ENCODE measurements around the gene EFHB.
"Not testable (repeated sequence)": the region's sequence is repeated elsewhere in the genome, so short reads cannot be mapped to it uniquely, and the experiment has no call there.

EFHB gene

DNA sequence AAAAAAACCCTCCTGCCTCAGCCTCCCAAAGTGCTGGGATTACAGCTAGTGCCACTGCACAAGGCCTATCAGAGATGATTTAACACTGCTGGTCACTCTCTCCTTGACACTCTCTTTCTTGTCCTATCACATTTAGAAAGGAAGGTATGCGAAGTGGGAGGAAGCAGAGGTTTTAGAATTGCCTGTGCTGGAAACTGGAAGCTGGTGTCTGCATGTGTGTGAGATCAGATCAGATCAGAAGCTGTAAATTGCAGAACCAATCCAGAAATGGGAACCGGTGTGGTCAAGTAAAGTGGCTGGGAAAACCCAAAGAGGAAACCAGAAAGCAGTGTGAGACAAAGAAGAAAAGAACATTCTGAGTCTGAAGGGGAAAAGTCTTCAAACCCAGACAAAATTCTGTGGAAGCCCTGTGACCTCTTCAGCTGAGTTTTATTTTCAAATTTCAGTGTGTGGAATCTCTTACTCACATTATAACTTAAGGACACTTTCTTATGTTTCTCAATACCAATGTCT, 2.8 kb downstream of the EFHB start:
- peak; percentile 39 to 64 for DNase-seq

DNA sequence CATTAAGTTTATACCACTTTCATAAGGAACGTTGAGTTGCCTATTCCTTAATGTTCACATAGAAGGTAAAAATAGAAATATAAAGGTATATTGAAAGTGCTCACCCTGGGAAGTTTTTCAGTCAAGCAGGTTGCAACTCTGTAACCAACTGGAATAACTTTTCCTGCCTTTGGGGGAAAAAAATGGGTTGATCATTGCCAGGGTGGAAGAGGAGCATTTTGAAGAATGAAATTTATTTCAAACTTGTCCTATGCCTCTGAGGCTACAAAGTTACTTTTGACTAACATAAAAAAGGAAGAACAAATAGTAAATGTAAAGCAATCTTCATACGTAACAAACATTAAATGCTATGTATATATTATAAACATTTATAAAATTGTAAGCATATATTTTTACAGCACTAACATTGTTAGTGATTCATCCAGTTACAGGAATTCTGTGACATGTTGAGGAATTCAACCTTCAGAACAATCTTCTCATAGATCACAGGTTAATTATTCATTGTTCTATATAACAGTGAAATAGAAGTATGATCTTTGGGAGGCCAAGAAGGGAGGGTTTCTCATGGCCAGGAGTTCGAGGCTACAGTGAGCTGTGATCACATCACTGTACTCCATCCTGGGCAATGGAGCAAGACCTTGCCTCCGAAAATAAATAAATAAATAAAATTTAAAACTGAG, 13.5 kb downstream of the EFHB start:
- DNase-seq, result no peak

DNA sequence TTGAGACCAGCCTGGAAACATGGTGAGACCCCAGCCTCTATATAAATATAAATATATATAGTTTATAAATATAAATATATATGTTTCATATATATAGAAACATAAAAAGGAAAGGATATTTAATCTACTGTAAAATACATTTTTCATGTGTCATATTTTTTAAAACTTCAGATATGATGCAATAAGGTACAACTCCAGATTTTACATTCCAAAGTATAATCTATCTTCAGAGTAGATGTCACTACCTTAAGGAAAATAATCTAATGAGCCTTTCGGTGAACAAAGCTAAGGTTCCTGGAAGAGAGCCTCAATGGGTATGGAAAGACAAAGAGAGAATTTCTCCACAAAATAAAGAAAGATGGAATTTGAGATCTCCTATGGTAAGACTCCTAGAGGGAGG, 16.9 kb downstream of the EFHB start:
- DNase-seq, result no peak

DNA sequence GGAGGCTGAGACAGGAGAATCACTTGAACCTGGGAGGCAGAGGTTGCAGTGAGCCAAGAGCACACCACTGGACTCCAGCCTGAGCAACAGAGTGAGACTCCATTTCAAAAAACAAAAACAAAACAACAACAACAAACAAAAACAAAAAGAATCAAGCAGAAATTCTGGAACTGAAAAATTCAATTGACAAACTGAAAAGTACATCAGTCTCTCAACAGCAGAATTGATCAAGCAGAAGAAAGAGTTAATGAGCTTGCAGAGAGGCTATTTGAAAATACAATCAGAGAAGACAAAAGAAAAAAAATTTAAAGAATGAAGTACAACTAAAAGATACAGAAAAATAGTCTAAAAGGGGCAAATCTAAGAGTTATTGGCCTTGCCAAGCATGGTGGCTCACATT, 22.6 kb downstream of the EFHB start:
- DNase-seq, result no peak

DNA sequence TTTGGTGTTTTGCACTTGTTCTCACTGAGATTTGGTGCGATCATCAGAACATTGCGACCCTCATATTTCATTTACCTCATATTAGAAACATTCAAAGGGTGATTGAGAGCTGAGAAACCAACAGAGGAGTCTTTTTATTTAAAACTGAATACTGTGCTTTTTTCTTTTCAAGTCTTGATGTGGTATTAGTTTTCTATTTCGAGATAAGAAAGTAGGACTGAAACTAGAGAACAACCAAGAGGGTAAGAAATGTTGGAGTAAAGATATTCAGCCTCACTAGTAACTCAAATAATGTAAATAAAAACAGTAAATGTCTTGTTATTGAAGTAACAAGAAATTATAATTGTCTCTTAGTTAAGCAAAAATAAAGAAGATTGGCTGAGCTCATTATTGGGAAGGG, 26.5 kb downstream of the EFHB start:
- DNase-seq, result no peak

DNA sequence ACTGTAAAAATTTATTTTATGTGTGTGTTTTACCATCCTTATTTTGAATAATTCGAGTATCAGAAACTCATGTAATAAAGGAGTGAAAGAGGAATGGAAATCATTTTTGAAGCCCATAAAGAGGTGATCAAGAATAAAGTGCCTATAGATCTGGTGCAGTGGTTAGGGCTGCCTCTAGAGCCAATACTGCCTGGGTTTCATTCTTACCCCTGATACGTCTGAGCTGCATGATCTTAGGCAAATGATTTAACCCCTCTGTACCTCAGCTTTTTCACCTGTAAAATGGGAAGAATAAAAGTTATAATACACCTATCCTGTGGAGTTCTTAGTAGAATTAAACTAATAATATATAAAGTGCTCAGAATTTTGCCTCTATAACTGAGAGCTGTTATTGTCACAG, 30.4 kb downstream of the EFHB start:
- no peak for DNase-seq

DNA sequence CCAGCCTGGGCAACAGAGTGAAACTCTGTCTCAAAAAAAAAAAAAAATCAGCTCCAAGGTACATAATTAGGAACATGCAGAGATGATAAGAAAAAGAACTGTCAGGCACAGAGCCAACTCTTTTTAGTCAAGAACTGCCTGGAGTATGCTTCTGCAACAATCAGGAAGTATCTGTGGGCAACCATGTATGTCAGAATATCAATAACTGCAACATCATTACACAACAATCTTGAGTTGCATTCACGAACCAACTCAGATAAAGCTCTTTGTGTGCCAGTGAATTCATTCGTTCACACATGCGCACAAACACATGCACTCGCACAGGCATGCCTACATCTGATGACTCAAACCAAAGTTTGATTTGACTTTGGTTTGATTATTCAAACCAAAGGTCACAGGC, 32.1 kb downstream of the EFHB start:
- no peak for DNase-seq

DNA sequence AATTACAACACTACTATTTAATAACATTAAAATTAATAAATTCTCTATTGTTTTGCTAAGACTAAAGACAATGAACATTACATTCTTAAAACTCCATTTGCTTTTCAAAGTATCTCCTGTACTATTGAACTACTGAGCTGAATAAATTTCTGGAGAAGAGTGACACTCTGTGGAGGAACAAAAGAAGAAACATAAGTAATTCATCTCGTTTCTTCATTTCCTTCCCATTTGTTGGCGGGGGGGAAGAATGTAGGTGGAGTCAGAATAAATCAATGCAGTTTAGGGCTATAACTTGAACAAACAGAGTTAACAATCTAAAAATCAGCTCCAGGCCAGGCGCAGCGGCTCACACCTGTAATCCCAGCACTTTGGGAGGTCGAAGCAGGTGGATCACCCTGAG, 32.7 kb downstream of the EFHB start:
- no peak for DNase-seq

DNA sequence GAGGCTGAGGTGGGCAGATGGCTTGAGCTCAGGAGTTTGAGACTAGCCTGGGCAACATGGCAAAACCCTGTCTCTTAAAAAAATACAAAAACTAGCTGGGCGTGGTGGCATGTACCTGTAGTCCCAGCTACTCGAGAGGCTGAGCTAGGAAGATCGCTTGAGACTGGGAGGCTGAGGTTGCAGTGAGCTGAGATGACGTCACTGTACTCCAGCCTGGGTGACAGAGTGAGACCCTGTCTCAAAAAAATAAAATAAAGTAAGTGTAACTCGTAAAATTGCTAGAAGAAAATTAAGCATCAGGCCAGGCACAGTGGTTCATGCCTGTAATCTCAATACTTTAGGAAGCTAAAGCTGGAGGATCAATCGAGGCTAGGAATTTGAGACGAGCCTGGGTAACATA, 34.2 kb downstream of the EFHB start:
- DNase-seq, result not testable (repeated sequence)

DNA sequence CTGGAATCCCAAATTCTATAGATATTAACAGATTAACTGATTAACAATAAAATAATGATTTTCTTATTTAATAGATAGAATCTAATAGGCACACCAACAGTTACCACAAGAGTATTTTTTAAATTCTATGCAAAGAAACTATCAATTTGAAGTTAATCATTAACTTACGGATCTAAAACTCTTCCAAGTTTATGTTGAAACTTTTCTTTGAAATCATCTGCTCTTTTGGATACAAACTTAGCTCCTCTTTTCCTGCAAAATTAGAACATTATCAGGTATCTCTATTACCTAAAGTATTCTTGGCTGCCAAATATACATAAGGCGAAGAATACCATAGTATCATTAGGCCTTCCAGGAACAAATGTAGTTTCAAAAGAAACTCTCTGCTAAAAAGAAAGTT, 34.8 kb downstream of the EFHB start:
- DNase-seq, result no peak

DNA sequence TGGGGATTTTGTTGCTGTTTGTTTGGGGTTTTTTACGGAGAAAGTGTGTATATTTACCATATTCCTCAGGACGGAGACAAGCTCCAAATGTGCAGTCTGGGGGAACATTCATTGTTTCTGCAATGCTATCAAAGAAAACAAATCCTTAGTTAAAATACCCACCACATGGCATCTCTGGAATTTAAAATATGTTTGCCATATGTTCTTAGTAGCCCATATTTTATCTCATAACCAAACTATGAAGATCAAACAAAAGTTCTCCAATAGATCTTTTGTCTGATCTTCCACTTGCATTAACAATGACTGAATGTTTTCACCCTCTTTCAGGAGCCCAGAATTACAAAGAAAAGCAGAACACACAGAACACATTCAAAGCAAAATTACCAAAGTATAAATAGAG, 35.3 kb downstream of the EFHB start:
- DNase-seq, result no peak

DNA sequence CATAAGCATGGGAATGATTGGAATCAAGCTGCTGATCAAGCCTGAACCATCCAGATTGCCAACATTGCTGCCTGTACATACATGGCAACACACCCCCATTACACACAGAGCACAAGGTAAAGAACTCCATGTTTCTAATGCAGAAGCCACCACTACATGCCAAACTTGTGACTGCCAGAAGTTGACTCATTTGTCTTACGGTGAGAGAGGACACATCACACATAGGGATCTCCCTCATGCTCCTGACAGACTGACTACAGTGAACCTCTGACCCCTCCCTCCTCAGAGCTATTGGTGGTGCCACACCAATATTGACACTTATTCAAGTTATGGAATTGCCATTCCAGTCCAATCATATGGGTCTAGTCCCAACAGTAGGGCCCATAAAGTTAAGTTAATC, 42.3 kb downstream of the EFHB start:
- DNase-seq, result no peak

DNA sequence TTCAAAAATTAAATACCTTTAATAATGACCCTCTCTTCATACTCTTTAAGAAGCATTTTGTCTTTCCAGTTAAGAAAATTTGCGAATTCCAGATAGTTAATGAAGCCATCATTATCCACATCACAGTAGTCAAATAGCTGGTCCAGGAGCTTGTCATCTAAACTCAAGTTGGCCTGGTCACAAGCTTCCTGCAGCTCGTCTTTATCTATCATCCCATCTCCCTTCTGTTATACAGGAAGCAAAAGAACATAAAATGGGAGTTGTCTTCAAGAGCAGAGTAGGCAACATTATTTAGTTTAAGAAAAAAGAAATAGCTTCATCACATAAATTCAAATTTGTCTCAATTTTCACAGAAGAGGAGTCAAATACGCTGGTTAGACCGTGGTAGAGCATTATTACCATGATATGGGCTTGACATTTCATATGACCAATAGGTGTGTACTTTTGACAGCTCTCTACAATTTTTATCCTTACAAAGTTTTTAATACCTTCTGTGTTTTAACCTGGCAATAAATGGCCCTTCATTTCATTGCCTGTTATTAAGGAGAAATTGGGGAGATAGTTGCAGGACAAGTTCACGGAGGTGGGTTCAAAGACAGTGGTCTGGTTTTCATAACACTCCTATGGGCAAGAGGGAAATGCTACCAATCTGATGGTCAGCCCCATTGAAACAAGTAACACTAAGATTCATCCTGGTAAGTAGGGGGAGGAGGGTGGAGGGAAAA, 45.4 kb downstream of the EFHB start:
- DNase-seq, result no peak

DNA sequence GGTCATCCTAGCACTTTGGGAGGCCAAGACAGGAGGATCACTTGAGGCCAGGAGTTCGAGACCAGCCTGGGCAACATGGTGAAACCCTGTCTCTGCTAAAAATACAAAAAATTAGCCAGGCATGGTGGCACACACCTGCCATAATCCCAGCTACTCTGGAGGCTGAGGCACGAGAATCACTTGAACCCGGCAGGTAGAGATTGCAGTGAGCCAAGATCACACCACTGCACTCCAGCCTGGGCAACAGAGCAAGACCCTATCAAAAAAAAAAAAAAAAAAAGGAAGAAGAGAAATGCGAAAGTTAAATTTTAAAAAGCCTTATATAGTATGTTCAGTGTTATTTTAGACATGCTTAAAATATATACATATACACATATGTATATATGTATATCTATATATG, 46.9 kb downstream of the EFHB start:
- not testable (repeated sequence) for DNase-seq

DNA sequence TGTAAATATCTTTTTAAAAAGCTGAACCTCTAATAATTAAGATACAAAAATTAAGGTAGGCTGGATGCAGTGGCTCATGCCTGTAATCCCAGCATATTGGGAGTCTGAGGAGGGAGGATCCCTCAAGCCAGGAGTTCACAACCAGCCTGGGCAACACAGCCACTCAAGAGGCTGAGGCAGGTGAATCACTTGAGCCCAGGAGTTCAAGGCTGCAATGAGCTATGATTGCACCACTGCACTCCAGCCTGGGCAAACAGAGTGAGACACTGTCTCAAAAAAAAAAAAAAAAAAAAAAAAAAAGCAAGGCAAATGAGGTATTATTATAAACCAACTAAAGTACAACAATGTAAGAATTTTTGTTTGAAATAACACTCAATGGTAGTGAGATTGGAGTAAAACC, 47.6 kb downstream of the EFHB start:
- DNase-seq, result no peak

DNA sequence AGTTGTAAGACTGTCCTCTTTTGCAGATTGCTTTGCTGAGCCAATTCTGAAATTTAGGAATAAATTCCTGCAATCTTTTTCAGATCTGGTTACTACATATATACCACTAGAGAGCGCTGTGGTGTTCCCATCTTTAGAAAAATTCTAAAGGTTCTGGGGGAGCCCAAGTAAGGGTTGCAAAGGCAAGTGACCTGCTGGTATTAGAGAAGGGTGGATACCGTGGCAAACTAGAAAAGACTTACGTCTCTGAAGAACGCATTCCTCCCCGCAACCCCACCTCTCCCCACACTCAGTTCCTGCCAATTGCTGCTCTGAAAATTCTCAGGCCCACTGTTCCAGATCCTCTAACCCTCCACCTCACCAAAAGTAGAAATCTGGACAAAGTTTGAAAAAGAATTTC, 48.5 kb downstream of the EFHB start:
- DNase-seq, result peak; percentile 3 to 5

DNA sequence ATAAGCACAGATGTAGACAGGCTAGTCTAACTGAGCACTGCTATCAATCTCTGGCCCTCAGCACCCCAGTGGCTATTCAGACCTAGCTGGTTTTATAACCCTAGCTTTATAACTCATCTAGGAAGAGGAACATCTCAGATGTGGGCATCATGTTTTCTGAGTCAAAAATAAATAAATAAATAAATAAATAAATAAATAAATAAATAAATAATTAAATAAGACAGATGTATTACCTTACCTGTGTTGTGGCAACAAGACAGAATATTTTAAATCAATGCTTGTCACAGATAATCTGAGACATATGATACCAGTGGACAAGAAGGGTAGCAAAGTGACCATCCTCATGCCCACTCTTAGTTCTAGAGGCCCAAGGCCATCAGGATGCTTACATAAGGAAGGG, 52.2 kb downstream of the EFHB start:
- DNase-seq, result no peak

DNA sequence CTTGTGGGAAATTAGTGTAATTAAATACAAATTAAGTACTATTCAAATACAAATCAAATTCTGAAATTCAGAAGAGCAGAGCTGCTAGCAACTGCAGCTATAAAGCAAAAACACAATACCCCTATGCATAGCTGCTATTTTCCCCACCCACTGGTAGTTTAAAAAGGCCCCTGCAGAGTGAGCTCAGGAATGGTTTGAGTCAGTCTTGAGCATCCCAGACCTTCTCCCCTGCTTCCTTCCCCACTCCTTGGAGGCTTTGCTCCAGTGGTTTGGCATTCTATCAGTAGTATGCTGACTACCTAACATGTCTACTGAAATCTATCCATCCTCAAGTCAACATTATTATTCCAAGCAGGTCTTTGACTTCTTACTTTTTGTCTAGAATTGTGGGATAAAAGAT, 53.0 kb downstream of the EFHB start:
- DNase-seq, result no peak

DNA sequence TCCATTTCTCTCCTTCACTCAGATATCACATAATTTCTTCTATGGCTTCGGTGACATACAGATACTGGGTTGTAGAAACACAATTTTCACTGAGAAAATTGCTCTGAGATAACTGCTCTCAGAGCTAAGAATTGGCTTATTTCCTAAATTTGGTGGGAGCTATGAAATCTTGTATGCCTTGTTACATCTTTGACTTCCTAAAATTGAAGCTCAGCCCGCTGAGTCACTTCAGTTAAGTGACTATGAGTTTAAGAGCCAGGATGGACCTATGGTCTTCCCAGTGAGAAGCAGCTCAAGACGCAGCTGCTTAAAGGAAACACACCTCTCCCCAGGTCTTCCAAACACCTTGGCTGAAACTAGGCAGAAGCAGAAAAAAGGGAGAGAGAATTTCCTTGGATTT, 56.4 kb downstream of the EFHB start:
- no peak for DNase-seq

DNA sequence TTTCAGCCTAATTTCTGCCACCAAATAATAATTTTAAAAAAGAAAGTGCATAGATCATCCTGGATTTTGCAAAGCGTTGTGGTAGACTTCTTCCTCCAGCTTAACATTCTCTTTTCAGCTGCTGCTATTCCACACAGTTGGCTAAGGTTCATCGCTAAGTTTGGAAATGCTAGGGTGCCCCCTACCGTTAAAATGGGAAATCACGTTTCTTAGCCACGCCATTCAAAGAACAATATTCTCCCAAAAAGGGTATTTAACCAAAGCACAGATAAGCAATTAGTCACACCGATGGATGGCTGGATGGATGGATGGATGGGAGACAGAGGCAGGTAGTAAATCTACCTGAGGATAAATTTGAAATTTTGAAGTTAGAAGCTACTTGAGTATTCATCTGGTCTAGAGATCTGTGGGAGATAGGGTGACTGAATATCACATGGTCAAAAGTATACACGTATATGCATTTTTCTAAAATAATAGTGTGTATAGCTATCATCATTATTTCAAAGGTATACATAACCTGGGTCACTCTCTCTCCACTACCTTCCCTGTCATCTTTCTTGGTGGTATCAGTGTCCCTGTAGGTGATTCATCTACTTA, 67.2 kb downstream of the EFHB start:
- peak; percentile 27 to 46 for DNase-seq

DNA sequence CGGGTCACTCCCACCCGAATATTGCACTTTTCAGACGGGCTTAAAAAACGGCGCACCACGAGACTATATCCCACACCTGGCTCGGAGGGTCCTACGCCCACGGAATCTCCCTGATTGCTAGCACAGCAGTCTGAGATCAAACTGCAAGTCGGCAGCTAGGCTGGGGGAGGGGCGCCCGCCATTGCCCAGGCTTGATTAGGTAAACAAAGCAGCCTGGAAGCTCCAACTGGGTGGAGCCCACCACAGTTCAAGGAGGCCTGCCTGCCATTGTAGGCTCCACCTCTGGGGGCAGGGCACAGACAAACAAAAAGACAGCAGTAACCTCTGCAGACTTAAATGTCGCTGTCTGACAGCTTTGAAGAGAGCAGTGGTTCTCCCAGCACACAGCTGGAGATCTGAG, 78.7 kb downstream of the EFHB start:
- DNase-seq, result not testable (repeated sequence)

DNA sequence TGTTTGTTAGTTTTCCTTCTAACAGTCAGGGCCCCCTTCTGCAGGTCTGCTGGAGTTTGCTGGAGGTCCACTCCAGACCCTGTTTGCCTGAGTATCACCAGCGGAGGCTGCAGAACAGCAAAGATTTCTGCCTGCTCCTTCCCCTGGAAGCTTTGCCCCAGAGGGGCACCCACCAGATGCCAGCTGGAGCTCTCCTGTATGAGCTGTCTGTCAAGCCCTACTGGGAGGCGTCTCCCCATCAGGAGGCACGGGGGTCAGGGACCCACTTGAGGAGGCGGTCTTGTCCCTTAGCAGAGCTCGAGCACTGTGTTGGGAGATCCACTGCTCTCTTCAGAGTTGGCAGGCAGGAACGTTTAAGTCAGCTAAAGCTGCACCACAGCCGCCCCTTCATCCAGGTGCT, 87.4 kb downstream of the EFHB start:
- DNase-seq, result not testable (repeated sequence)

Data from activated CD4-positive, alpha-beta T cell treated with anti-CD3 and anti-CD28 coated beads, Interleukin-2, amount 50 U/mL, for 48 hours (primary cell).